ENCODE data around the gene PIWIL1. TPM values are rescaled to one million over a fixed set of nuclear protein-coding genes. Genes with fewer than 3 reads are reported as not detected.
A peak's percentile ranks its signal among the peaks of the same experiment; 100 is the strongest.

Gene PIWIL1
- polyA plus RNA-seq, 2 of the 4 experiments (the other 2 are of a cell fraction), result not detected

DNA sequence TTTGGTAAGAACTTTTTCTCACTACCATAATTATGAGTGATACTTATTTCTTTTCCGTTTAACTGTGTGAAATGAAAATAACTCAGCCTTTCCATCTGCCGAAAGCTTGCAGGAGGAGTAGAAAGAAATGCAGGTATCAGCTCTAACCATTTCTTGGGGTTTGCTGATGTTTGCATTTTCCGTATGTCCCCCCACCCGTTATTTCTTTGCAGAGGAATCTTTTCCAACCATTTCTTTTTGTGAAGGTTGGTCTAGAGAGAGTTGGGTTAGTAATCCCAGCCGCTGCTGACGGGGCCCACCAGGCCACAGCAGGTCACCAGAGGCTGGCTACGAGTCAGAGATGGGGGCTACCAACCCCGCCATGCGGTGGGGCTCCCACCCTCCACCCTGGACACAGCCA is 7.0 kb upstream of the PIWIL1 start:
- Histone ChIP-seq H3K4me3 (no peak overlapping the region), H3K4me1 (no peaks in the 10 kb centered on the region), H3K9me3 (no peaks in the 10 kb centered on the region), H3K27ac (no peak overlapping the region), H3K4me2 (no peak overlapping the region)
- DNase-seq (ENCODE audit: low read depth in 1 of 2, low spot score in 1 of 2) (no peak), ATAC-seq (no peak), FAIRE-seq (no peak)
- WGBS (ENCODE audit: missing lambda C conversion rate), result 24% methylated on average over 9 of the region's 9 CpGs
- CTCF ChIA-PET, result no interaction called here
- TF ChIP-seq MAFK (IDR thresholded peaks at IDR 0.05; ENCODE audit: partially characterized antibody) (peak; percentile 2), TFCP2L1 (CRISPR knock-in tag; IDR thresholded peaks at IDR 0.05) (no peak)
- POLR2A ChIA-PET, result no interaction called here

GRCh38 chr12:130331146-130331545 is 6.5 kb upstream of the PIWIL1 start:
- TF ChIP-seq HDAC2 (IDR thresholded peaks at IDR 0.05) (no peak), FOSL2 (IDR thresholded peaks at IDR 0.05) (no peak), FOSL2 (CRISPR knock-in tag; IDR thresholded peaks at IDR 0.05) (no peak), HES2 (IDR thresholded peaks at IDR 0.05) (no peak), MAZ (IDR thresholded peaks at IDR 0.05; ENCODE audit: borderline replicate concordance, low read depth, low read length) (no peak), HOXB13 (CRISPR knock-in tag; IDR thresholded peaks at IDR 0.05; ENCODE audit: low read depth) (no peak), POLR2A (IDR thresholded peaks at IDR 0.05; ENCODE audit: low read length) (no peak), EHMT2 (IDR thresholded peaks at IDR 0.05; ENCODE audit: low read depth) (no peak)
- TF ChIP-seq, protein P1, sequence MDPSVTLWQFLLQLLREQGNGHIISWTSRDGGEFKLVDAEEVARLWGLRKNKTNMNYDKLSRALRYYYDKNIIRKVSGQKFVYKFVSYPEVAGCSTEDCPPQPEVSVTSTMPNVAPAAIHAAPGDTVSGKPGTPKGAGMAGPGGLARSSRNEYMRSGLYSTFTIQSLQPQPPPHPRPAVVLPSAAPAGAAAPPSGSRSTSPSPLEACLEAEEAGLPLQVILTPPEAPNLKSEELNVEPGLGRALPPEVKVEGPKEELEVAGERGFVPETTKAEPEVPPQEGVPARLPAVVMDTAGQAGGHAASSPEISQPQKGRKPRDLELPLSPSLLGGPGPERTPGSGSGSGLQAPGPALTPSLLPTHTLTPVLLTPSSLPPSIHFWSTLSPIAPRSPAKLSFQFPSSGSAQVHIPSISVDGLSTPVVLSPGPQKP (IDR thresholded peaks at IDR 0.05; ENCODE audit: low read depth, low read length), result no peak
- no peak overlapping the region for H3K4me2 ChIP-seq
- no peak overlapping the region for H3K27ac ChIP-seq
- WGBS (ENCODE audit: missing lambda C conversion rate), result 33% methylated on average over 13 of the region's 14 CpGs
- no peaks in the 10 kb centered on the region for H3K9me3 ChIP-seq
- POLR2A ChIA-PET, result no interaction called here
- no peaks in the 10 kb centered on the region for H3K4me1 ChIP-seq
- no peak for DNase-seq (ENCODE audit: low read depth in 1 of 2, low spot score in 1 of 2)
- no peak for FAIRE-seq
- no peak for ATAC-seq
- H3K4me3 ChIP-seq, result no peak overlapping the region
- CTCF ChIA-PET, result interaction anchor here (1.0 kb wide), 1 partner anchor 10 kb away, joined by 3 read pairs; no protein-coding TSS in a partner anchor

DNA sequence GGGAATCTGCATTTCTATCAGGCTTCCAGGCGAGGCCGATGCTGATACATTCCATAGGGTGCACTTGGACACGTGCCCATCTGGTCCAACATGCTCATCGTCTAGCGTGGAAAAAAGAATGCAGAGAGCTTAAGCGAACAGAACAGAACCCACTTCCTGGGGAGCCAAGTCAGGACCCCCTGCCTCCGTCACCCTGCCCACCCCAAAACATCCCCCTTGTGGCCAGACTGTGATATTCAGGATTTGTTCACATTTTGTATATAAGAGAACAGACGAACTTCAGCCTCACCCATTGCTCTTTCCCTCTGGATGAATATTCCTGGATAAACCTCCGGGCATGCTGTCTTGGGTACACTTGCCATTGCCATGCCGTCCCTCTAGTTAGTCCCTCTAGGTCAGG is 4.3 kb upstream of the PIWIL1 start:
- DNase-seq (ENCODE audit: low read depth in 1 of 2, low spot score in 1 of 2) (no peak), ATAC-seq (no peak), FAIRE-seq (no peak)
- H3K4me3 ChIP-seq, result no peak overlapping the region
- no peaks in the 10 kb centered on the region for H3K9me3 ChIP-seq
- CTCF ChIA-PET, result interaction anchor here (1.6 kb wide), 1 partner anchor 286 kb away, joined by 6 read pairs; no protein-coding TSS in a partner anchor
- H3K4me1 ChIP-seq, result no peaks in the 10 kb centered on the region
- WGBS (ENCODE audit: missing lambda C conversion rate), result 12% methylated on average over 10 of the region's 10 CpGs
- no peak overlapping the region for H3K4me2 ChIP-seq
- TF ChIP-seq ZFP36 (IDR thresholded peaks at IDR 0.05; ENCODE audit: borderline replicate concordance, partially characterized antibody) (no peak), NFE2L2 (conservative IDR thresholded peaks at IDR 0.05; ENCODE audit: low read length) (no peak)
- no peak overlapping the region for H3K27ac ChIP-seq
- POLR2A ChIA-PET, result no interaction called here

DNA sequence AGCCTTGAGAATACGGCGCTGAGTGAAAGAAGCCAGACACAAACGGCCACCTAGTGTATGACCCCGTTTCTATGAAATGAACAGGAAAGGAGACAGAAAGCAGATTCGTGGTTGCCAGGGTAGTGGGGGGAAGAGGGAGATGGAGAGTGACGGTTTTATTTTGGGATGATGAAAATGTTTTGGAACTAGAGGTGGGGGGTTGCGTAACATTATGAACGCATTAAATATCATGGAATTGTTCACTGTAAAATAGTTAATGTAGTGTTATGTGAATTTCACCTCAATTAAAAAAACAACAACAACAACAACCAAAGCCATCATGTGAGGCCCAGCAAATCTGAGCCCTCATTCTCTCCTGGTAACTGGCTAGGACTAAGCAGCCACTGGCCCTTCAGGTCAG is 3.3 kb upstream of the PIWIL1 start:
- Histone ChIP-seq H3K4me3 (no peak overlapping the region), H3K27ac (no peak overlapping the region), H3K4me2 (no peak overlapping the region), H3K9me3 (no peaks in the 10 kb centered on the region), H3K4me1 (no peaks in the 10 kb centered on the region)
- no peak for ATAC-seq
- DNase-seq (ENCODE audit: low read depth in 1 of 2, low spot score in 1 of 2), result no peak
- no peak for FAIRE-seq
- ChIA-PET POLR2A (no interaction called here), CTCF (interaction anchor here (1.6 kb wide), 1 partner anchor 287 kb away, joined by 6 read pairs; no protein-coding TSS in a partner anchor)
- 43% methylated on average over 8 of the region's 8 CpGs for WGBS (ENCODE audit: missing lambda C conversion rate)
- no peak for TF ChIP-seq POLR2AphosphoS2 (conservative IDR thresholded peaks at IDR 0.05; ENCODE audit: low read length)
- no peak for TF ChIP-seq SMC3 (IDR thresholded peaks at IDR 0.05)
- TF ChIP-seq RCOR1 (IDR thresholded peaks at IDR 0.05; ENCODE audit: low read depth, low read length), result no peak
- no peak for TF ChIP-seq RNF2 (IDR thresholded peaks at IDR 0.05; ENCODE audit: borderline replicate concordance, low read depth)
- no peak for TF ChIP-seq CBX2 (IDR thresholded peaks at IDR 0.05; ENCODE audit: borderline replicate concordance, low read depth)
- no peak for TF ChIP-seq TFCP2L1 (CRISPR knock-in tag; IDR thresholded peaks at IDR 0.05)
- TF ChIP-seq EHMT2 (IDR thresholded peaks at IDR 0.05; ENCODE audit: low read depth), result no peak
- TF ChIP-seq FOSL2 (IDR thresholded peaks at IDR 0.05), result no peak
- TF ChIP-seq FOSL2 (CRISPR knock-in tag; IDR thresholded peaks at IDR 0.05), result no peak
- no peak for TF ChIP-seq ZFP36 (IDR thresholded peaks at IDR 0.05; ENCODE audit: borderline replicate concordance, partially characterized antibody)
- TF ChIP-seq, protein P2, sequence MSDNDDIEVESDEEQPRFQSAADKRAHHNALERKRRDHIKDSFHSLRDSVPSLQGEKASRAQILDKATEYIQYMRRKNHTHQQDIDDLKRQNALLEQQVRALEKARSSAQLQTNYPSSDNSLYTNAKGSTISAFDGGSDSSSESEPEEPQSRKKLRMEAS (IDR thresholded peaks at IDR 0.05), result no peak
- TF ChIP-seq PHF8 (IDR thresholded peaks at IDR 0.05; ENCODE audit: borderline replicate concordance, low read depth), result no peak
